GM13976 (cell line): Measurements from ENCODE around the gene HSPBP1.
"Not testable (repeated sequence)": the region's sequence is repeated elsewhere in the genome, so short reads cannot be mapped to it uniquely, and the experiment has no call there.

Experiments
- DNase-seq: peaks from one replicate; pipeline ENCODE4 v3.0.0; 2012; ENCODE audit warnings: low spot score
- in situ Hi-C: fragments of 300-500 bp; cut with MboI; formaldehyde crosslinking; loops from one replicate; pipeline ENCODE4 v1.12.0; 2022; ENCODE audit warnings: low sequenced_read_pairs, mixed read lengths, inconsistent platforms; ENCODE audit not compliant: unreplicated experiment
- TF ChIP-seq, protein P1 (sequence below): IDR thresholded peaks from 2 replicates; pipeline ENCODE4 v1.5.1; 2012; ENCODE audit warnings: borderline replicate concordance, mild to moderate bottlenecking; ENCODE audit not compliant: insufficient read depth; ENCODE audit errors: extremely low read depth, missing control alignments, control extremely low read depth

HSPBP1 gene, protein sequence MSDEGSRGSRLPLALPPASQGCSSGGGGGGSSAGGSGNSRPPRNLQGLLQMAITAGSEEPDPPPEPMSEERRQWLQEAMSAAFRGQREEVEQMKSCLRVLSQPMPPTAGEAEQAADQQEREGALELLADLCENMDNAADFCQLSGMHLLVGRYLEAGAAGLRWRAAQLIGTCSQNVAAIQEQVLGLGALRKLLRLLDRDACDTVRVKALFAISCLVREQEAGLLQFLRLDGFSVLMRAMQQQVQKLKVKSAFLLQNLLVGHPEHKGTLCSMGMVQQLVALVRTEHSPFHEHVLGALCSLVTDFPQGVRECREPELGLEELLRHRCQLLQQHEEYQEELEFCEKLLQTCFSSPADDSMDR

GRCh38 chr19:55279770-55280643, at the start of gene HSPBP1:
TSS of gene HSPBP1 (minus strand) at chr19:55280110. CDS start at chr19:55279608, 502 bp downstream.
- in situ Hi-C loops, result no loop called here
- TF ChIP-seq, protein P1, sequence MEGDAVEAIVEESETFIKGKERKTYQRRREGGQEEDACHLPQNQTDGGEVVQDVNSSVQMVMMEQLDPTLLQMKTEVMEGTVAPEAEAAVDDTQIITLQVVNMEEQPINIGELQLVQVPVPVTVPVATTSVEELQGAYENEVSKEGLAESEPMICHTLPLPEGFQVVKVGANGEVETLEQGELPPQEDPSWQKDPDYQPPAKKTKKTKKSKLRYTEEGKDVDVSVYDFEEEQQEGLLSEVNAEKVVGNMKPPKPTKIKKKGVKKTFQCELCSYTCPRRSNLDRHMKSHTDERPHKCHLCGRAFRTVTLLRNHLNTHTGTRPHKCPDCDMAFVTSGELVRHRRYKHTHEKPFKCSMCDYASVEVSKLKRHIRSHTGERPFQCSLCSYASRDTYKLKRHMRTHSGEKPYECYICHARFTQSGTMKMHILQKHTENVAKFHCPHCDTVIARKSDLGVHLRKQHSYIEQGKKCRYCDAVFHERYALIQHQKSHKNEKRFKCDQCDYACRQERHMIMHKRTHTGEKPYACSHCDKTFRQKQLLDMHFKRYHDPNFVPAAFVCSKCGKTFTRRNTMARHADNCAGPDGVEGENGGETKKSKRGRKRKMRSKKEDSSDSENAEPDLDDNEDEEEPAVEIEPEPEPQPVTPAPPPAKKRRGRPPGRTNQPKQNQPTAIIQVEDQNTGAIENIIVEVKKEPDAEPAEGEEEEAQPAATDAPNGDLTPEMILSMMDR, result no peak
- peak; percentile 91 for DNase-seq

DNA sequence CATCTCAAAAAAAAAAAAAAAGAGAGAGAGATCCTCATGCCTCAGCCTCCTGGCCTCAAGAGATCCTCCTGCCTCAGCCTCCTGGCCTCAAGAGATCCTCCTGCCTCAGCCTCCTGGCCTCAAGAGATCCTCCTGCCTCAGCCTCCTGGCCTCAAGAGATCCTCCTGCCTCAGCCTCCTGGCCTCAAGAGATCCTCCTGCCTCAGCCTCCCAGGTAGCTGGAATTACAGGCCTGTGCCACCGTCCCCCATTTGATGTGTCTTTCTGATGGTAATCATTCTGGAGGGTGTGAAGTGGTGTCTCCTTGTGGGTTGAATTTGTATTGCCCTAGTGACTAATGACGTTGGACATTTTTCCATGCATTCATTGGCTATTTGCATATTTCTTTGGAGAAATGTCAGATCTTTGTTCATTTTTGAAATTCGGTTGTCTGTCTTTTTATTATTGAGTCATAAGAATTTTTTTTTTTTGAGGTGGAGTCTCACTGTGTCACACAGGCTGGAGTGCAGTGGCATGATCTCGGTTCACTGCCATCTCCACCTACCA, 48.9 kb upstream of the HSPBP1 start:
- DNase-seq, result not testable (repeated sequence)

GRCh38 chr19:55325172-55325571, 45.3 kb upstream of the HSPBP1 start, which contains the start of gene TMEM150B:
TSS of gene TMEM150B (minus strand) at chr19:55325341. CDS start at chr19:55321036, 4,305 bp downstream.
- no peak for DNase-seq
- in situ Hi-C loops, result no loop called here
- TF ChIP-seq, protein P1, result no peak

More for the DNA sequence above, 48.9 kb upstream of the HSPBP1 start:
- in situ Hi-C loops, result not testable (repeated sequence)

DNA sequence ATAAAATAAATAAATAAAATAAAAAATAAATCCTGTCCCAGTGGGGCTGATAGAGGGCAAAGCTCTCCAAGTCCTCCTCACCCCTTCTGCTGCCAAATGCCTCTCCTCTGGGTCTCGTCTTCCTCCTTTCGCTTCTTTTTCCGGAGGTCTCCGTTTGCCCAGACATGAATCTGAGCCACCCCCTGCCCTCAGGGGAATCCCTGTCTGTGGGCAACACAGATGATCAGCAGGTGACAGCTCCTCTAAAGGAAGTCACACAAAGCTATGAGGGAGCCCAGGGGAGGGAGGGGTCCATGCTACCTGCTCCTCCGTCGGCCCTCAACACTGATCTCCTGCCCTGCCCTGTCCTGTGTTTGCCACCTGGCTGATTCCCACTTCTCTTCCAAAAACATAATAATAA, 44.8 kb upstream of the HSPBP1 start:
- TF ChIP-seq, protein P1, result no peak
- in situ Hi-C loops, result no loop called here
- no peak for DNase-seq

- in situ Hi-C loops, result no loop called here
- TF ChIP-seq, protein P1, result no peak
- no peak for DNase-seq
Observed at GRCh38 chr19:55322204-55322885, 42.4 kb upstream of the HSPBP1 start.

GRCh38 chr19:55321466-55322137, 41.7 kb upstream of the HSPBP1 start:
- no peak for DNase-seq
- TF ChIP-seq, protein P1, result no peak
- in situ Hi-C loops, result no loop called here
